ENCODE measurements around the gene RIN3.

RIN3 gene

DNA sequence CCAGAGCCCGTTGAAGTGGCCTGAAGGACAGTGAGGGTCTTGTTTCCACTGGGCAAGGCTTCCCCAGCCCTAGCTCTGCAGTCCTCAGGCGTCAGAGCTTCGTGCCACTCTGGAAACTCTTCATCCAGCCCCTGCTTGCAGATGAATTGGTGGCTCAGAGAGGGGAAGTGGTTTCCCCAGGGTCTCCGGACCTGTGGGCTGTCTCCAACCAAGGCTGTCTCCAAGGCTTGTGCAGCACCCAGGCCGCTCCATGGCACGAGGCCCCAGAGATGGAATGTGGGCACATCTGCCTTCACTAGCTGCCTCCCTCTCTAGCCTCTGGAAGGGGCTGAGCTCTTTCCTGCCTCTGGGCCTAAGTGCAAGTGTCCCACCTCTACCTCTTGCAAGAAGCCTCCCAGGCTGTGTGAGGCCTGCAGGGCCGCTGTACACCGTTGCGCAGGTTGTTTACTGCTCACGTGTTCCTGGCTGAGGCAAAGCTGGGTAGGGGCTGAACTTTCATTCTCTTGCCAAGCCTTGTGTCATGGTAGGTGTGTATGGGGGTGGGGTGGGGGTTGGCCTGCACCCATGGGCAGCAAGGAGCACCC is 11.1 kb downstream of the RIN3 start:
- Histone ChIP-seq H3K4me3 (ENCODE audit: severe bottlenecking) (no peak overlapping the region), H3K4me1 (ENCODE audit: insufficient read depth, poor library complexity, severe bottlenecking) (no peaks in the 10 kb centered on the region), H3K36me3 (ENCODE audit: low read depth) (no peaks in the 10 kb centered on the region), H3K27ac (ENCODE audit: poor library complexity, severe bottlenecking) (no peak overlapping the region), H3K27me3 (ENCODE audit: insufficient read depth, poor library complexity, severe bottlenecking) (no peaks in the 10 kb centered on the region), H3K9me3 (ENCODE audit: severe bottlenecking) (no peaks in the 10 kb centered on the region)
- no peak for TF ChIP-seq CTCF (IDR thresholded peaks at IDR 0.05; ENCODE audit: poor library complexity, severe bottlenecking)
- ATAC-seq (ENCODE audit: low read depth) (0 out of 3 replicates have a peak, but pooled peaks have one; percentile 13), DNase-seq (ENCODE audit: low spot score) (no peak)

GRCh38 chr14:92525322-92526095 is 11.9 kb downstream of the RIN3 start:
- no peak overlapping the region for H3K4me3 ChIP-seq (ENCODE audit: severe bottlenecking)
- no peaks in the 10 kb centered on the region for H3K4me1 ChIP-seq (ENCODE audit: insufficient read depth, poor library complexity, severe bottlenecking)
- H3K36me3 ChIP-seq (ENCODE audit: low read depth) = no peaks in the 10 kb centered on the region
- no peaks in the 10 kb centered on the region for H3K9me3 ChIP-seq (ENCODE audit: severe bottlenecking)
- ATAC-seq (ENCODE audit: low read depth) (no peak), DNase-seq (ENCODE audit: low spot score) (no peak)
- TF ChIP-seq CTCF (IDR thresholded peaks at IDR 0.05; ENCODE audit: poor library complexity, severe bottlenecking) = no peak
- H3K27me3 ChIP-seq (ENCODE audit: insufficient read depth, poor library complexity, severe bottlenecking) = no peaks in the 10 kb centered on the region
- no peak overlapping the region for H3K27ac ChIP-seq (ENCODE audit: poor library complexity, severe bottlenecking)

DNA sequence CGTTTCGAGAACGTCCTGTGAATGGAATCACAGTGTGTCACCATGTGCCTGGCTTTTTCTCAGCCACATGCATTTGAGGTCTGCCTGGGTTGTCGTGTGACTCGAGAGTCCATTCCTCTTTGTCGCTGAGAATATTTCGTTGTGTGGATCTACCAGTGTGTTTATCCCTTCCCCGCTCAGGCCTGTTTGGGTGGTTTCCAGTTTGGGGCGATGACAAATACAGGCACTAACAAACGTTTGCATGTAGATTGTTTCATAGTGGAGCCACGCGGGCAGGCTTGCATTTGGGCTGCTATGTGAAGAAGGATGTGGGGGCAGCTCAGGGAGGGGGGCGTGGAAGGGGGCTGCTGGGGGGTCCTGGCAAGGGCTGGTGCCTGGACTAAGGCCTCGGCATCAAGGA is 14.1 kb downstream of the RIN3 start:
- TF ChIP-seq CTCF (IDR thresholded peaks at IDR 0.05; ENCODE audit: poor library complexity, severe bottlenecking) = no peak
- H3K9me3 ChIP-seq (ENCODE audit: severe bottlenecking) = no peaks in the 10 kb centered on the region
- no peaks in the 10 kb centered on the region for H3K27me3 ChIP-seq (ENCODE audit: insufficient read depth, poor library complexity, severe bottlenecking)
- no peaks in the 10 kb centered on the region for H3K36me3 ChIP-seq (ENCODE audit: low read depth)
- DNase-seq (ENCODE audit: low spot score) = no peak
- H3K4me1 ChIP-seq (ENCODE audit: insufficient read depth, poor library complexity, severe bottlenecking) = no peaks in the 10 kb centered on the region
- no peak for ATAC-seq (ENCODE audit: low read depth)
- H3K27ac ChIP-seq (ENCODE audit: poor library complexity, severe bottlenecking) = no peak overlapping the region
- H3K4me3 ChIP-seq (ENCODE audit: severe bottlenecking) = no peak overlapping the region

DNA sequence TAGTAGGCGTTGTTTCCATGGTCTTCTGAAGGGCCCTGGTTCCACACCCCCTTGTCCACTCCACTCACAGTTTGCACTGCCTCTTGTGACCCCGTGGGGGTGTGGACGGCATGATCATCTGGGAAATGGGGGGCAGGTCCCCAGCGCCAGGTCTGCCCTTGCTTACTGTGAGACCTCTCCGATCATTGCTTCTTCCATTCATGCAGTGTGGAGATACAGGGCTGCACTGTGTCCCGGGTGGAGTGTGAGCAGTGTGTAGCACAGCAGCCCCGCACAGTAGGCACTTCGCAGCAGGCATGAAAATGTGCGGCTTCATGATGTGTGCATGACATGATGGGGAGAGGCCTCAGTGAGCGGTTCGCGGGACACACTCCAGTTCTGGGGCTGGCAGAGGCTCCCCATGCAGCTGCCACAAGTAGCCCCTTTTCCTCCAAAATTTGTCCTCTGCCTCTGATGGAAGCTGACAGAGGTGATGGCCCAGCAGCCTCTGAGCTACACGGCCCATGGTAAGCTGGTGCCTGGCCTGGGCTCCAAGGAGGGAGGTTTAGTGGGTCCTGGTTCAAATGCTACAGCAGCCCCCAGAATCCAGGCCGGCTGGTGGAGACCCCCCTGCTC is 15.0 kb downstream of the RIN3 start:
- Histone ChIP-seq H3K9me3 (ENCODE audit: severe bottlenecking) (no peaks in the 10 kb centered on the region), H3K27me3 (ENCODE audit: insufficient read depth, poor library complexity, severe bottlenecking) (no peaks in the 10 kb centered on the region), H3K4me1 (ENCODE audit: insufficient read depth, poor library complexity, severe bottlenecking) (no peaks in the 10 kb centered on the region), H3K36me3 (ENCODE audit: low read depth) (no peaks in the 10 kb centered on the region), H3K4me3 (ENCODE audit: severe bottlenecking) (no peak overlapping the region), H3K27ac (ENCODE audit: poor library complexity, severe bottlenecking) (no peak overlapping the region)
- DNase-seq (ENCODE audit: low spot score) (no peak), ATAC-seq (ENCODE audit: low read depth) (no peak)
- TF ChIP-seq CTCF (IDR thresholded peaks at IDR 0.05; ENCODE audit: poor library complexity, severe bottlenecking) = no peak

Data from RWPE2 (cell line).